Skeletal muscle cell (primary cell): ENCODE results near the gene BOLA2B.

Source experiments
- DNase-seq: peaks from one replicate; pipeline ENCODE4 v3.0.0-alpha.2; 2010; ENCODE audit warnings: low read depth
- H3K4me3 ChIP-seq: 2 replicates; pipeline ENCODE4 v1.5.1; 2011; ENCODE audit warnings: low read depth, mild to moderate bottlenecking, control low read depth, low read length, moderate library complexity

The BOLA2B gene

DNA sequence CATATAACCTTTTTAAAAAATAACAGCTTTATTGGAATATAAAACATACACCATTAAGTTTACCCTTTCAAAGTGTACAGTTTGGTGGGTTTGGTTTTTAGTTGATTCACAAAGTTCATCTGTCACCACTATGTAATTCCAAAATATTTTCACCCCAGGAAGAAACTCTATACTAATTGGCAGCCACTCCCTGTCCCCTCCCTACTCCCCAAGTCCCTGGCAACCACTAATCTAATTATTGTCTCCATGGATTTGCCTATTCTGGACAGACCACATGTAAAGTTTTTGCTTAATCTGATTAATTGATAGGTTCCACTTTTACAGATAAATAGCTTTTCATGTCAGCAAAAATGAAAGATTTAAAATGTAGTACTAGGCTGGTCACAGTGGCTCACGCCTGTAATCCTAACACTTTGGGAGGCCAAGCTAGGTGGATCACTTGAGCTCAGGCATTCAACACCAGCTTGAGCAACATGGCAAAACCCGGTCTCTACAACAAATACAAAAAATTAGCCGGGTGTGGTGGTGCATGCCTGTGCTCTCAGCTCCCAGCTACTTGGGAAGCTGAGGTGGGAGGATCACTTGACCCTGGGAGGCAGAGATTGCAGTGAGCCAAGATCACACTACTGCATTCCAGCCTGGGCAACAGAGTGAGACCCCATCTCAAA, 45.5 kb downstream of the BOLA2B start:
- H3K4me3 ChIP-seq = no peak overlapping the region
- DNase-seq = no peak

DNA sequence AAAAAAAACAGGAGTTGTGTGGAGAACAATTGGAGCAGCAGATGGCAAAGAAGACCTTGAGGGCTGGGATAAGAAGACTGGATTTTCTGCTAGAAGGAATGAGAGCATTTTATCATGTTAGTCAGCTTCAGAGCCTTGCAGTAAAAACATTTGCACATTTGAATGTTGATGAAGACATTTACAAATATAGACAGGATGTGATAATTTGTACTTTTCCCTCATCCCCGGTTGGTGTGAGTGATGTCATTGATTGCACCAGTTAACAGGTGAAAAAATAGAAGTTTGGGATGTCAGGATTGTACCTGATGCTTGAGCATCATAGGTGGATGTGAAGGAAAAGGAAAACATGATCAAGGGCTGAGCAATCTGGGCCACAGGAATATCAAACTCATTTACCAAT, 47.8 kb downstream of the BOLA2B start:
- no peak overlapping the region for H3K4me3 ChIP-seq
- DNase-seq = no peak

DNA sequence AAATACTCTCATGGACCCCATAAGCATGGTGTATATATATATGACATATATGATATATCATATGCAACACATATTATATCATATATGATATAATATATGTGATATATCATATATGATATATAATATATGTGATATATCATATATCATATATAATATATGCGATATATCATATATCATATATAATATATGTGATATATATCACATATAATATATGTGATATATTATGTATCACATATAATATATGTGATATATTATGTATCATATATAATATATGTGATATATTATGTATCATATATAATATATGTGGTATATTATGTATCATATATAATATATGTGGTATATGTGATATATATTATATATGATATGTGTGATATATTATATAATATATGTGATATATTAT, 48.5 kb downstream of the BOLA2B start:
- no peak for DNase-seq
- H3K4me3 ChIP-seq = no peak overlapping the region

DNA sequence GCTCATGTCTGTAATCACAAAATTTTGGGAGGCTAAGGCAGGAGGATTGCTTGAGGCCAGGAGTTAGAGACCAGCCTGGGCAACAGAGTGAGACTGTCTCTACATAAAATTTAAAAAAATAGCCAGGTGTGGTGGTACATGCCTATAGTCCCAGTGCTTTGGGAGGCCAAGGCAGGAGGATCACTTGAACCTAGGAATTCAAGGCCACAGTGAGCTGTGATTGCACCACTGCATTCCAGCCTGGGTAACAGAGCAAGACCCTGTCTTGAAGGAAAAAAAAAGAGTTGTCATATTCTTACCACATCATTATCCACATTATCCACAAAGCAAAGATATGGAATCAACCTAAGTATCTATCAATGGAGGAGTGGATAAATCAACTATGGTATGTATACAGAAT, 49.4 kb downstream of the BOLA2B start:
- H3K4me3 ChIP-seq = no peak overlapping the region
- DNase-seq = no peak

DNA sequence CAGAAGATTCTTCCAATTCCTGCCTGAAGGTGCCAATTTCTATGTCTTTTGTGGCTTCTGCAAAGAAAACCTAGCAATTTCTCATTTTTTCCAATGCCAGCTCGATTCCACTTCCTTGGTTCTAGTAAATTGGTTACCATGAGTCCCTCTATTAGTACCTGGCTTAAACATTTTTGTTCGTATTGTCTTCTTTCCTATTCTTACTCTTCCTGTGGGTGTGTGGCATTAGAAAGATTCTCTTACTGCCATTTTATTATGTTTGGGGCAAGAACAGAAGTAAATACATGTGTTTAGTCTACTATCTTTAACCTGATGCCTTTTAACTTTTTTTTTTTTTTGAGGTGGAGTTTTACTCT, 50.1 kb downstream of the BOLA2B start:
- no peak for DNase-seq
- no peak overlapping the region for H3K4me3 ChIP-seq
